ENCODE results near the gene CNTNAP3B. TPM values are rescaled to one million over a fixed set of nuclear protein-coding genes. Genes with fewer than 3 reads are reported as not detected.
"Not testable (repeated sequence)": the region's sequence is repeated elsewhere in the genome, so short reads cannot be mapped to it uniquely, and the experiment has no call there.

Gene CNTNAP3B
- total RNA-seq, 1 experiment from 2014 or later, result 4.7 TPM

- H2BK15ac ChIP-seq (ENCODE audit: low read depth, low read length); H4K8ac ChIP-seq (replicated peaks; ENCODE audit: insufficient read length, low read depth, low read length); H2BK120ac ChIP-seq (ENCODE audit: low read depth, low read length, poor library complexity, severe bottlenecking); H3K79me2 ChIP-seq (ENCODE audit: insufficient read depth, low read length); H3K4me3 Mint-ChIP-seq; H4K91ac ChIP-seq (ENCODE audit: insufficient read length, low read depth, low read length); H4K5ac ChIP-seq (ENCODE audit: insufficient read length, low read depth, low read length); H2BK20ac ChIP-seq (ENCODE audit: low read depth, low read length, poor library complexity, severe bottlenecking); H4K20me1 ChIP-seq (ENCODE audit: control insufficient read depth, insufficient read depth, insufficient read length); H3K4me1 ChIP-seq (ENCODE audit: insufficient read depth, low read length); H3K27me3 ChIP-seq (ENCODE audit: insufficient read depth, low read length); H2BK12ac ChIP-seq (ENCODE audit: insufficient read length, low read depth, low read length); DNase-seq; H3K27me3 Mint-ChIP-seq (ENCODE audit: low read depth); H3K4ac ChIP-seq (ENCODE audit: low read depth, low read length); H3K56ac ChIP-seq (ENCODE audit: insufficient read length, low read depth, low read length); H3T11ph ChIP-seq (ENCODE audit: low read length); H3K14ac ChIP-seq (ENCODE audit: insufficient read depth, low read length); H3K4me1 Mint-ChIP-seq; H3K23ac ChIP-seq (ENCODE audit: insufficient read length, low read depth, low read length); H3K18ac ChIP-seq (ENCODE audit: insufficient read length, low read depth, low read length); H3K9me3 ChIP-seq (ENCODE audit: control insufficient read depth, low read depth, low read length); H3K27ac ChIP-seq (ENCODE audit: insufficient read length, low read depth, low read length); H3K9me3 Mint-ChIP-seq; H3K36me3 Mint-ChIP-seq (ENCODE audit: insufficient read depth in 1 of 3, low read depth in 3 of 3); H3K9ac ChIP-seq (ENCODE audit: extremely low read depth, insufficient read length, low read length); H2AK5ac ChIP-seq (ENCODE audit: insufficient read length, low read length); H2BK5ac ChIP-seq (ENCODE audit: insufficient read length, low read length); H3K4me2 ChIP-seq (ENCODE audit: insufficient read depth, insufficient read length, low read length); H2AFZ ChIP-seq (ENCODE audit: low read length); H3K23me2 ChIP-seq (ENCODE audit: insufficient read length, low read depth, low read length, poor library complexity, severe bottlenecking); H3K79me1 ChIP-seq (ENCODE audit: insufficient read depth, low read depth, low read length, poor library complexity, severe bottlenecking); H3K27ac Mint-ChIP-seq: not testable (repeated sequence)
- WGBS (ENCODE audit: extremely low coverage, insufficient read length, low lambda C conversion rate), result no CpG with 5 or more reads among the region's 10 CpGs
Measured at GRCh38 chr9:42044422-42045010, 84.7 kb downstream of the CNTNAP3B start.

- H3K9ac ChIP-seq (ENCODE audit: extremely low read depth, insufficient read length, low read length); H3K27ac Mint-ChIP-seq; H2AFZ ChIP-seq (ENCODE audit: low read length); H3K4me3 Mint-ChIP-seq; H4K20me1 ChIP-seq (ENCODE audit: control insufficient read depth, insufficient read depth, insufficient read length); H2AK5ac ChIP-seq (ENCODE audit: insufficient read length, low read length); H2BK12ac ChIP-seq (ENCODE audit: insufficient read length, low read depth, low read length); H3K23ac ChIP-seq (ENCODE audit: insufficient read length, low read depth, low read length); DNase-seq; H3K27ac ChIP-seq (ENCODE audit: insufficient read length, low read depth, low read length); H3K4ac ChIP-seq (ENCODE audit: low read depth, low read length); H2BK120ac ChIP-seq (ENCODE audit: low read depth, low read length, poor library complexity, severe bottlenecking); H3K18ac ChIP-seq (ENCODE audit: insufficient read length, low read depth, low read length); H2BK5ac ChIP-seq (ENCODE audit: insufficient read length, low read length); H3K79me2 ChIP-seq (ENCODE audit: insufficient read depth, low read length); H3K36me3 Mint-ChIP-seq (ENCODE audit: insufficient read depth in 1 of 3, low read depth in 3 of 3); H3K79me1 ChIP-seq (ENCODE audit: insufficient read depth, low read depth, low read length, poor library complexity, severe bottlenecking); H3K4me1 Mint-ChIP-seq; H3K9me3 Mint-ChIP-seq; H3K4me2 ChIP-seq (ENCODE audit: insufficient read depth, insufficient read length, low read length); H3K4me1 ChIP-seq (ENCODE audit: insufficient read depth, low read length); H3K9me3 ChIP-seq (ENCODE audit: control insufficient read depth, low read depth, low read length); H3K56ac ChIP-seq (ENCODE audit: insufficient read length, low read depth, low read length); H4K8ac ChIP-seq (replicated peaks; ENCODE audit: insufficient read length, low read depth, low read length); H2BK20ac ChIP-seq (ENCODE audit: low read depth, low read length, poor library complexity, severe bottlenecking); H3K27me3 ChIP-seq (ENCODE audit: insufficient read depth, low read length); H3K23me2 ChIP-seq (ENCODE audit: insufficient read length, low read depth, low read length, poor library complexity, severe bottlenecking); H4K5ac ChIP-seq (ENCODE audit: insufficient read length, low read depth, low read length); H3T11ph ChIP-seq (ENCODE audit: low read length); H2BK15ac ChIP-seq (ENCODE audit: low read depth, low read length); H3K14ac ChIP-seq (ENCODE audit: insufficient read depth, low read length); H3K27me3 Mint-ChIP-seq (ENCODE audit: low read depth); H4K91ac ChIP-seq (ENCODE audit: insufficient read length, low read depth, low read length): not testable (repeated sequence)
- WGBS (ENCODE audit: extremely low coverage, insufficient read length, low lambda C conversion rate), result no CpG with 5 or more reads among the region's 3 CpGs
Measured at GRCh38 chr9:42033541-42033940, 95.7 kb downstream of the CNTNAP3B start.
